HEK293 (cell line): ENCODE measurements around the gene KXD1.

Source experiments
- CTCF ChIA-PET: fragments of 350-600 bp; formaldehyde crosslinking; extraction: SDS; loops from one replicate; lab custom pipeline; 2021; ENCODE audit warnings: antibody characterized with exemption; lab: Yijun Ruan, JAX
- POLR2A ChIA-PET: fragments of 300-600 bp; formaldehyde crosslinking; extraction: SDS; loops from one replicate; lab custom pipeline; 2020; ENCODE audit warnings: antibody characterized with exemption, inconsistent platforms; lab: Yijun Ruan, JAX
- H3K27ac ChIP-seq: fragments of 200-500 bp; sonication (Bioruptor generic); 2 replicates; pipeline ENCODE4 v1.5.1; 2014; ENCODE audit warnings: low read depth, low read length, control low read depth, inconsistent platforms; ENCODE audit errors: extremely low read depth
- H3K36me3 ChIP-seq, 2 experiments: fragments of 200-500 bp in 1 of 2; sonication (Bioruptor generic) in 1 of 2; 1 replicate in 1 of 2; 2 replicates in 1 of 2; pipeline ENCODE4 v1.5.1; 2014 to 2017; ENCODE audit warnings: inconsistent platforms in 2 of 2, low read length in 2 of 2; ENCODE audit not compliant: control insufficient read depth in 2 of 2, insufficient read depth in 1 of 2
- H3K4me1 ChIP-seq: fragments of 200-500 bp; sonication (Bioruptor generic); 2 replicates; pipeline ENCODE4 v1.5.1; 2014; ENCODE audit warnings: mild to moderate bottlenecking, low read length, inconsistent platforms; ENCODE audit not compliant: control insufficient read depth, insufficient read depth
- H3K4me3 ChIP-seq: 2 replicates; pipeline ENCODE4 v1.5.1; 2011; ENCODE audit warnings: low read depth, mild to moderate bottlenecking, control low read depth, low read length, moderate library complexity
- H3K9me3 ChIP-seq: fragments of 200-500 bp; sonication (Bioruptor generic); 2 replicates; pipeline ENCODE4 v1.5.1; 2014; ENCODE audit warnings: low read depth, low read length, inconsistent platforms; ENCODE audit not compliant: control insufficient read depth, insufficient read depth
- GLI2 ChIP-seq: fragments of 450-650 bp; formaldehyde crosslinking; IDR thresholded peaks from 2 replicates; pipeline ENCODE4; 2017; ENCODE audit warnings: missing biosample characterization, missing genetic modification characterization, low read depth, borderline replicate concordance
- KLF9 ChIP-seq: fragments of 450-650 bp; formaldehyde crosslinking; IDR thresholded peaks from 2 replicates; pipeline ENCODE4 v1.5.1; 2016; ENCODE audit warnings: missing biosample characterization, missing genetic modification characterization, low read depth
- PBX3 ChIP-seq: sonication (generic); formaldehyde crosslinking; IDR thresholded peaks from 2 replicates; pipeline ENCODE4 v1.8.1; 2022; ENCODE audit warnings: mild to moderate bottlenecking, moderate library complexity, missing genetic modification reagents
- SP3 ChIP-seq: fragments of 450-650 bp; formaldehyde crosslinking; IDR thresholded peaks from 2 replicates; pipeline ENCODE4 v1.5.1; 2016; ENCODE audit warnings: missing biosample characterization, missing genetic modification characterization
- ZBTB21 ChIP-seq: fragments of 450-650 bp; formaldehyde crosslinking; IDR thresholded peaks from 2 replicates; pipeline ENCODE4 v1.5.1; 2017; ENCODE audit warnings: missing biosample characterization, missing genetic modification characterization
- ZBTB26 ChIP-seq: fragments of 450-650 bp; formaldehyde crosslinking; optimal IDR thresholded peaks from 2 replicates; pipeline ENCODE3; 2016; ENCODE audit warnings: missing biosample characterization, mild to moderate bottlenecking, missing genetic modification characterization
- ZNF132 ChIP-seq: fragments of 450-650 bp; formaldehyde crosslinking; IDR thresholded peaks from 2 replicates; pipeline ENCODE4 v1.5.1; 2017; ENCODE audit warnings: missing biosample characterization, missing genetic modification characterization, borderline replicate concordance
- ZNF155 ChIP-seq: fragments of 450-650 bp; formaldehyde crosslinking; IDR thresholded peaks from 2 replicates; pipeline ENCODE4 v1.5.1; 2016; ENCODE audit warnings: missing biosample characterization, missing genetic modification characterization
- ZNF174 ChIP-seq: fragments of 450-650 bp; formaldehyde crosslinking; IDR thresholded peaks from 2 replicates; pipeline ENCODE4 v1.5.0; 2017; ENCODE audit warnings: missing biosample characterization, mild to moderate bottlenecking, missing genetic modification characterization
- ZNF18 ChIP-seq: fragments of 450-650 bp; formaldehyde crosslinking; IDR thresholded peaks from 2 replicates; pipeline ENCODE4 v1.5.1; 2016; ENCODE audit warnings: missing biosample characterization, missing genetic modification characterization
- ZNF2 ChIP-seq: fragments of 450-650 bp; formaldehyde crosslinking; IDR thresholded peaks from 2 replicates; pipeline ENCODE4 v1.5.1; 2016; ENCODE audit warnings: missing biosample characterization, missing genetic modification characterization
- ZNF211 ChIP-seq: fragments of 450-650 bp; formaldehyde crosslinking; IDR thresholded peaks from 2 replicates; pipeline ENCODE4 v1.5.1; 2016; ENCODE audit warnings: low read depth, missing biosample characterization, missing genetic modification characterization
- ZNF341 ChIP-seq: fragments of 450-650 bp; formaldehyde crosslinking; IDR thresholded peaks from 2 replicates; pipeline ENCODE4; 2016; ENCODE audit warnings: low read depth, missing biosample characterization, missing genetic modification characterization
- ZNF416 ChIP-seq: fragments of 450-650 bp; formaldehyde crosslinking; IDR thresholded peaks from 2 replicates; pipeline ENCODE4 v1.5.1; 2016; ENCODE audit warnings: missing biosample characterization, missing genetic modification characterization
- ZNF423 ChIP-seq: fragments of 450-650 bp; formaldehyde crosslinking; IDR thresholded peaks from 2 replicates; pipeline ENCODE4 v1.5.1; 2016; ENCODE audit warnings: missing biosample characterization, missing genetic modification characterization
- ZNF501 ChIP-seq: fragments of 450-650 bp; formaldehyde crosslinking; IDR thresholded peaks from 2 replicates; pipeline ENCODE4 v1.5.1; 2016; ENCODE audit warnings: missing biosample characterization, missing genetic modification characterization
- ZNF513 ChIP-seq: fragments of 450-650 bp; IDR thresholded peaks from 2 replicates; pipeline ENCODE4 v1.5.1; 2018; ENCODE audit warnings: missing biosample characterization, missing genetic modification characterization
- ZNF514 ChIP-seq: fragments of 450-650 bp; formaldehyde crosslinking; IDR thresholded peaks from 2 replicates; pipeline ENCODE4 v1.5.1; 2016; ENCODE audit warnings: missing biosample characterization, missing genetic modification characterization
- ZNF548 ChIP-seq: fragments of 450-650 bp; formaldehyde crosslinking; IDR thresholded peaks from 2 replicates; pipeline ENCODE4 v1.5.1; 2016; ENCODE audit warnings: missing biosample characterization, missing genetic modification characterization
- ZNF585B ChIP-seq: fragments of 450-650 bp; formaldehyde crosslinking; IDR thresholded peaks from 2 replicates; pipeline ENCODE4 v1.5.1; 2016; ENCODE audit warnings: missing biosample characterization, missing genetic modification characterization
- ZNF623 ChIP-seq: fragments of 450-650 bp; formaldehyde crosslinking; IDR thresholded peaks from 2 replicates; pipeline ENCODE4 v1.5.1; 2016; ENCODE audit warnings: missing biosample characterization, missing genetic modification characterization
- ZNF670 ChIP-seq: fragments of 450-650 bp; formaldehyde crosslinking; IDR thresholded peaks from 2 replicates; pipeline ENCODE4 v1.5.1; 2016; ENCODE audit warnings: missing biosample characterization, missing genetic modification characterization, low read depth
- ZNF768 ChIP-seq: fragments of 450-650 bp; formaldehyde crosslinking; IDR thresholded peaks from 2 replicates; pipeline ENCODE4 v1.5.1; 2018; ENCODE audit warnings: missing biosample characterization, mild to moderate bottlenecking, missing genetic modification characterization
- ZNF837 ChIP-seq: fragments of 450-650 bp; formaldehyde crosslinking; IDR thresholded peaks from 2 replicates; pipeline ENCODE4 v1.5.1; 2016; ENCODE audit warnings: missing biosample characterization, missing genetic modification characterization
- TF ChIP-seq, protein P1 (sequence below): fragments of 450-650 bp; formaldehyde crosslinking; IDR thresholded peaks from 2 replicates; pipeline ENCODE4 v1.5.1; 2016; ENCODE audit warnings: missing biosample characterization, missing genetic modification characterization
- TF ChIP-seq, protein P2 (sequence below): fragments of 450-650 bp; formaldehyde crosslinking; IDR thresholded peaks from 2 replicates; pipeline ENCODE4 v1.5.1; 2016; ENCODE audit warnings: missing biosample characterization, missing genetic modification characterization
- TF ChIP-seq, protein P3 (sequence below): fragments of 450-650 bp; formaldehyde crosslinking; IDR thresholded peaks from 2 replicates; pipeline ENCODE4 v1.5.1; 2017; ENCODE audit warnings: missing biosample characterization, missing genetic modification characterization

Gene KXD1

GRCh38 chr19:18588611-18589379 lies 31.1 kb downstream of the KXD1 start, which contains the start of gene REX1BD (continued):
- TF ChIP-seq, protein P1, sequence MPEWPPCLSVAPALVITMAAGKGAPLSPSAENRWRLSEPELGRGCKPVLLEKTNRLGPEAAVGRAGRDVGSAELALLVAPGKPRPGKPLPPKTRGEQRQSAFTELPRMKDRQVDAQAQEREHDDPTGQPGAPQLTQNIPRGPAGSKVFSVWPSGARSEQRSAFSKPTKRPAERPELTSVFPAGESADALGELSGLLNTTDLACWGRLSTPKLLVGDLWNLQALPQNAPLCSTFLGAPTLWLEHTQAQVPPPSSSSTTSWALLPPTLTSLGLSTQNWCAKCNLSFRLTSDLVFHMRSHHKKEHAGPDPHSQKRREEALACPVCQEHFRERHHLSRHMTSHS: no peak
- TF ChIP-seq ZNF513 (tag by site-specific recombination) (no peak), ZNF623 (peak; percentile 25; the same call in 1 of the 2 replicates), ZNF548 (no peak), ZNF837 (peak; percentile 93), ZNF423 (tag by site-specific recombination) (no peak), ZNF341 (no peak), ZNF18 (tag by site-specific recombination) (peak; percentile 52), PBX3 (CRISPR knock-in tag) (no peak), ZNF416 (tag by site-specific recombination) (no peak), ZNF514 (tag by site-specific recombination) (no peak), ZNF585B (no peak), ZNF174 (no peak)
- TF ChIP-seq, protein P2, sequence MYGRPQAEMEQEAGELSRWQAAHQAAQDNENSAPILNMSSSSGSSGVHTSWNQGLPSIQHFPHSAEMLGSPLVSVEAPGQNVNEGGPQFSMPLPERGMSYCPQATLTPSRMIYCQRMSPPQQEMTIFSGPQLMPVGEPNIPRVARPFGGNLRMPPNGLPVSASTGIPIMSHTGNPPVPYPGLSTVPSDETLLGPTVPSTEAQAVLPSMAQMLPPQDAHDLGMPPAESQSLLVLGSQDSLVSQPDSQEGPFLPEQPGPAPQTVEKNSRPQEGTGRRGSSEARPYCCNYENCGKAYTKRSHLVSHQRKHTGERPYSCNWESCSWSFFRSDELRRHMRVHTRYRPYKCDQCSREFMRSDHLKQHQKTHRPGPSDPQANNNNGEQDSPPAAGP (tag by site-specific recombination): peak; percentile 91
- TF ChIP-seq, protein P3, sequence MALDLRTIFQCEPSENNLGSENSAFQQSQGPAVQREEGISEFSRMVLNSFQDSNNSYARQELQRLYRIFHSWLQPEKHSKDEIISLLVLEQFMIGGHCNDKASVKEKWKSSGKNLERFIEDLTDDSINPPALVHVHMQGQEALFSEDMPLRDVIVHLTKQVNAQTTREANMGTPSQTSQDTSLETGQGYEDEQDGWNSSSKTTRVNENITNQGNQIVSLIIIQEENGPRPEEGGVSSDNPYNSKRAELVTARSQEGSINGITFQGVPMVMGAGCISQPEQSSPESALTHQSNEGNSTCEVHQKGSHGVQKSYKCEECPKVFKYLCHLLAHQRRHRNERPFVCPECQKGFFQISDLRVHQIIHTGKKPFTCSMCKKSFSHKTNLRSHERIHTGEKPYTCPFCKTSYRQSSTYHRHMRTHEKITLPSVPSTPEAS (tag by site-specific recombination): peak; percentile 30

GRCh38 chr19:18589380-18590272 lies 32.0 kb downstream of the KXD1 start:
- POLR2A ChIA-PET: interaction anchor here (0.6 to 5.7 kb wide), 24 partner anchors 9 to 330 kb away, joined by 3 to 60 read pairs (median 4); partner anchors contain the start of genes COPE, DDX49, ELL and FKBP8
- H3K4me1 ChIP-seq: no peaks in the 10 kb centered on the region
- H3K9me3 ChIP-seq: no peaks in the 10 kb centered on the region
- H3K36me3 ChIP-seq: peaks cover 0 to 6% of the 10 kb centered on the region in 2 experiments; a peak in 1 of 3 replicates
- CTCF ChIA-PET: interaction anchor here (0.8 to 2.1 kb wide), 10 partner anchors 9 to 151 kb away, joined by 3 to 15 read pairs (median 4); no protein-coding TSS in a partner anchor
- peak overlapping the region; percentile 77 for H3K27ac ChIP-seq
- peak overlapping the region; percentile 75 for H3K4me3 ChIP-seq
- TF ChIP-seq ZNF768 (tag by site-specific recombination) (no peak), ZNF501 (peak; percentile 15; the same call in 1 of the 2 replicates), KLF9 (tag by site-specific recombination) (peak; percentile 42), SP3 (peak; percentile 82), ZNF670 (tag by site-specific recombination) (no peak), ZNF132 (no peak), ZNF211 (tag by site-specific recombination) (no peak), ZNF155 (tag by site-specific recombination) (no peak), ZBTB21 (no peak), ZNF2 (tag by site-specific recombination) (0 out of 2 replicates have a peak, but pooled peaks have one; percentile 8), ZBTB26 (tag by site-specific recombination) (peak; percentile 3), GLI2 (no peak)
